Upper lobe of left lung (tissue), 4 donors: ENCODE measurements around the gene VPS26B.

Experiments
- EP300 ChIP-seq, 4 donors: sonication (generic); formaldehyde crosslinking; IDR thresholded peaks; one replicate each; pipeline ENCODE4 v1.5.1; 2017; ENCODE audit warnings: antibody characterized with exemption in 4 of 4, control low read depth in 2 of 4
- POLR2A ChIP-seq, 4 donors: fragments of 450-650 bp; IDR thresholded peaks; one replicate each; pipeline ENCODE4 v1.5.1; 2016 to 2017; ENCODE audit warnings: antibody characterized with exemption in 4 of 4, mild to moderate bottlenecking in 2 of 4

DNA sequence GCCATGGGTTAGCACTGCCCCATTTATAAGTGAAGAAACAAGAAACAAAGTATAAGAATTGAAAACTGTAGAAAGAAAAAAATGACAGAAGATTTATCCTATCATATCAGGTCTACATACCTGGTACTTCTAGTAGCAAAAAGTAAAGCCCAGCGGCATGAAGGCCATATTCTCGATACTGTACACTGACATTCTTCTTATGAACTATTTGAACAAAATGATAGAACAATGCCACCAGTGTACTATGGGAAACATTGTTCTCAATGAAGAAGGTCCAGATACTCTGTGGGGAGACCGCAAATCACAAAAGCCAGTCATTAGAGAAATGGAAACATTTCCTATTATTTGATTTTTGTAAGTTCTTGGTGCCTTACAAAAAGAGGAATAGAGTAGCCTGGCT is 7.7 kb upstream of the VPS26B start:
- no peak for TF ChIP-seq POLR2A (IDR thresholded peaks at IDR 0.05)
- TF ChIP-seq EP300 (IDR thresholded peaks at IDR 0.05) = no peak
